ENCODE measurements around the gene SLCO4A1.

SLCO4A1 gene

GRCh38 chr20:62642051-62642665, at the start of gene SLCO4A1:
TSS of gene SLCO4A1 (plus strand) at chr20:62642503. CDS start at chr20:62656455, 13,952 bp downstream.
- H3K4me3 ChIP-seq (ENCODE audit: low read depth, low read length), result peak within 1 kb of the TSS; percentile 86
- TF ChIP-seq CTCF (IDR thresholded peaks at IDR 0.05; ENCODE audit: low read depth, low read length, missing control alignments), result no peak
- no peak for DNase-seq (ENCODE audit: low read depth)

- no peak for TF ChIP-seq CTCF (IDR thresholded peaks at IDR 0.05; ENCODE audit: low read depth, low read length, missing control alignments)
- no peak for DNase-seq (ENCODE audit: low read depth)
- H3K4me3 ChIP-seq (ENCODE audit: low read depth, low read length), result no peak overlapping the region
Measured at GRCh38 chr20:62592506-62593177, 49.7 kb upstream of the SLCO4A1 start.

GRCh38 chr20:62593616-62594015, 48.7 kb upstream of the SLCO4A1 start:
- H3K4me3 ChIP-seq (ENCODE audit: low read depth, low read length), result no peak overlapping the region
- DNase-seq (ENCODE audit: low read depth), result no peak
- TF ChIP-seq CTCF (IDR thresholded peaks at IDR 0.05; ENCODE audit: low read depth, low read length, missing control alignments), result no peak

GRCh38 chr20:62595069-62595468, 47.2 kb upstream of the SLCO4A1 start:
- DNase-seq (ENCODE audit: low read depth), result no peak
- TF ChIP-seq CTCF (IDR thresholded peaks at IDR 0.05; ENCODE audit: low read depth, low read length, missing control alignments), result no peak
- H3K4me3 ChIP-seq (ENCODE audit: low read depth, low read length), result no peak overlapping the region

GRCh38 chr20:62595491-62595890, 46.8 kb upstream of the SLCO4A1 start:
- no peak overlapping the region for H3K4me3 ChIP-seq (ENCODE audit: low read depth, low read length)
- no peak for DNase-seq (ENCODE audit: low read depth)

GRCh38 chr20:62596486-62596885, 45.8 kb upstream of the SLCO4A1 start:
- no peak overlapping the region for H3K4me3 ChIP-seq (ENCODE audit: low read depth, low read length)
- no peak for DNase-seq (ENCODE audit: low read depth)
- no peak for TF ChIP-seq CTCF (IDR thresholded peaks at IDR 0.05; ENCODE audit: low read depth, low read length, missing control alignments)

More at GRCh38 chr20:62595491-62595890, 46.8 kb upstream of the SLCO4A1 start:
- no peak for TF ChIP-seq CTCF (IDR thresholded peaks at IDR 0.05; ENCODE audit: low read depth, low read length, missing control alignments)

GRCh38 chr20:62596921-62597320, 45.4 kb upstream of the SLCO4A1 start:
- DNase-seq (ENCODE audit: low read depth), result no peak
- no peak for TF ChIP-seq CTCF (IDR thresholded peaks at IDR 0.05; ENCODE audit: low read depth, low read length, missing control alignments)
- no peak overlapping the region for H3K4me3 ChIP-seq (ENCODE audit: low read depth, low read length)

Data from GM12864 (cell line).